BJ (cell line): ENCODE data around the gene NPSR1. TPM values are rescaled to one million over a fixed set of nuclear protein-coding genes. Genes with fewer than 3 reads are reported as not detected.
"Not testable (repeated sequence)": the region's sequence is repeated elsewhere in the genome, so short reads cannot be mapped to it uniquely, and the experiment has no call there.

ENCODE experiments used
- CTCF ChIA-PET: fragments of 350-600 bp; formaldehyde crosslinking; extraction: SDS; loops from one replicate; lab custom pipeline; 2021; ENCODE audit warnings: antibody characterized with exemption, inconsistent platforms; lab: Yijun Ruan, JAX
- POLR2A ChIA-PET: fragments of 300-600 bp; sonication (Branson Sonifier 250); formaldehyde crosslinking; extraction: SDS; loops from one replicate; lab custom pipeline; 2021; ENCODE audit warnings: antibody characterized with exemption; lab: Charles Lee
- DNase-seq: peaks from one replicate; pipeline ENCODE4 v3.0.0-alpha.2; 2011; ENCODE audit warnings: low read depth
- H3K27me3 ChIP-seq: 2 replicates; pipeline ENCODE4 v1.6.0; 2011; ENCODE audit warnings: low read length; ENCODE audit not compliant: control insufficient read depth, insufficient read depth
- H3K36me3 ChIP-seq: 2 replicates; pipeline ENCODE4 v1.5.1; 2011; ENCODE audit warnings: low read length; ENCODE audit not compliant: control insufficient read depth, insufficient read depth
- H3K4me3 ChIP-seq: 2 replicates; pipeline ENCODE4 v1.5.1; 2011; ENCODE audit warnings: low read depth, mild to moderate bottlenecking, control low read depth, low read length
- CTCF ChIP-seq: IDR thresholded peaks from 2 replicates; pipeline ENCODE4 v1.5.1; 2011; ENCODE audit warnings: low read depth, mild to moderate bottlenecking, control low read depth, inconsistent platforms, low read length, moderate library complexity; ENCODE audit not compliant: insufficient read depth
- polyA plus RNA-seq: library from polyadenylated mRNA; depleted of rRNA; stranded (reverse); fragments of >200 nt; gene quantifications from 2 replicates; pipeline ENCODE4 v1.2.3, GENCODE V29; 2011

Gene NPSR1
- polyA plus RNA-seq, 1 experiment = not detected

- Histone ChIP-seq H3K27me3 (no peaks in the 10 kb centered on the region; the same call in 1 of the 2 replicates), H3K4me3 (no peak overlapping the region), H3K36me3 (no peaks in the 10 kb centered on the region)
- no peak for TF ChIP-seq CTCF
- ChIA-PET CTCF (interaction anchor here (1.2 kb wide), 1 partner anchor 26 kb away, joined by 4 read pairs; no protein-coding TSS in a partner anchor), POLR2A (no interaction called here)
- DNase-seq = no peak
Observed at GRCh38 chr7:34849163-34849960, 191.3 kb downstream of the NPSR1 start.

- ChIA-PET POLR2A (no interaction called here), CTCF (no interaction called here)
- H3K4me3 ChIP-seq = no peak overlapping the region
- H3K27me3 ChIP-seq = no peaks in the 10 kb centered on the region; the same call in 1 of the 2 replicates
- DNase-seq = no peak
- no peaks in the 10 kb centered on the region for H3K36me3 ChIP-seq
- TF ChIP-seq CTCF = no peak
Observed at GRCh38 chr7:34849986-34850385, 192.0 kb downstream of the NPSR1 start.

GRCh38 chr7:34850681-34851080 is 192.7 kb downstream of the NPSR1 start:
- POLR2A ChIA-PET = no interaction called here
- no peak overlapping the region for H3K4me3 ChIP-seq
- H3K27me3 ChIP-seq = no peaks in the 10 kb centered on the region; the same call in 1 of the 2 replicates
- H3K36me3 ChIP-seq = no peaks in the 10 kb centered on the region
- CTCF ChIA-PET = no interaction called here
- no peak for TF ChIP-seq CTCF
- DNase-seq = no peak

GRCh38 chr7:34851431-34851830 is 193.4 kb downstream of the NPSR1 start:
- ChIA-PET POLR2A (no interaction called here), CTCF (no interaction called here)
- TF ChIP-seq CTCF = no peak
- no peaks in the 10 kb centered on the region; the same call in 1 of the 2 replicates for H3K27me3 ChIP-seq
- H3K36me3 ChIP-seq = no peaks in the 10 kb centered on the region
- no peak overlapping the region for H3K4me3 ChIP-seq
- DNase-seq = no peak

GRCh38 chr7:34858444-34858843 is 200.4 kb downstream of the NPSR1 start:
- CTCF ChIA-PET, H3K27me3 ChIP-seq, POLR2A ChIA-PET, H3K4me3 ChIP-seq, DNase-seq, H3K36me3 ChIP-seq: not testable (repeated sequence)

GRCh38 chr7:34859281-34859680 is 201.3 kb downstream of the NPSR1 start:
- H3K36me3 ChIP-seq, POLR2A ChIA-PET, H3K4me3 ChIP-seq, DNase-seq, CTCF ChIA-PET, H3K27me3 ChIP-seq: not testable (repeated sequence)

GRCh38 chr7:34866222-34866621 is 208.2 kb downstream of the NPSR1 start:
- CTCF ChIA-PET, H3K36me3 ChIP-seq, H3K27me3 ChIP-seq, DNase-seq, H3K4me3 ChIP-seq, POLR2A ChIA-PET: not testable (repeated sequence)

- DNase-seq, CTCF ChIA-PET, H3K4me3 ChIP-seq, H3K27me3 ChIP-seq, H3K36me3 ChIP-seq, POLR2A ChIA-PET: not testable (repeated sequence)
Observed at GRCh38 chr7:34867341-34867740, 209.3 kb downstream of the NPSR1 start.

GRCh38 chr7:34868602-34869001 is 210.6 kb downstream of the NPSR1 start:
- POLR2A ChIA-PET, H3K36me3 ChIP-seq, CTCF ChIA-PET: not testable (repeated sequence)

More at GRCh38 chr7:34868602-34869001, 210.6 kb downstream of the NPSR1 start:
- H3K4me3 ChIP-seq, H3K27me3 ChIP-seq, DNase-seq: not testable (repeated sequence)
